A549 (cell line): ENCODE results near the gene SHROOM2. TPM values are rescaled to one million over a fixed set of nuclear protein-coding genes. Genes with fewer than 3 reads are reported as not detected.

Experiments
- ATAC-seq, 2 experiments: fragments of 200-7000 bp in 1 of 2; fragments of >200 bp in 1 of 2; cut with Nextera tagmentation in 1 of 2; cut with Tn5 transposase in 1 of 2; 3 replicates each; pipeline versions ENCODE4 v1.8.0 to v1.9.1; 2018 to 2020; ENCODE audit warnings: mild to moderate bottlenecking in 1 of 2, moderate library complexity in 1 of 2
- CTCF ChIA-PET: fragments of 300-600 bp; sonication (Branson Sonifier 250); formaldehyde crosslinking; extraction: SDS; loops from one replicate; lab custom pipeline; 2021; ENCODE audit warnings: antibody characterized with exemption, inconsistent platforms; lab: Yijun Ruan, JAX
- POLR2A ChIA-PET: fragments of 350-600 bp; formaldehyde crosslinking; extraction: SDS; loops from one replicate; lab custom pipeline; 2021; ENCODE audit warnings: antibody characterized with exemption, inconsistent platforms; lab: Yijun Ruan, JAX
- DNase-seq, 2 experiments: peaks; one replicate each; pipeline versions ENCODE4 v3.0.0 to v3.0.0-alpha.2; 2011 to 2016; ENCODE audit warnings: low read depth in 1 of 2, low spot score in 1 of 2
- FAIRE-seq: peaks from 2 replicates; lab custom pipeline; 2011; peaks lifted over from hg19 to GRCh38; lab: Jason Lieb, UNC
- H3K27ac ChIP-seq, 2 experiments: fragments of >200 bp; sonication (Bioruptor Twin); formaldehyde crosslinking; 3 replicates each; pipeline ENCODE4 v1.5.1; 2016 to 2017
- H3K4me1 ChIP-seq: fragments of >200 bp; sonication (Bioruptor Twin); formaldehyde crosslinking; 3 replicates; pipeline ENCODE4 v1.6.1; 2016
- H3K4me2 ChIP-seq: fragments of >200 bp; sonication (Bioruptor Twin); formaldehyde crosslinking; 3 replicates; pipeline ENCODE4 v1.6.1; 2016
- H3K4me3 ChIP-seq: fragments of >200 bp; sonication (Bioruptor Twin); formaldehyde crosslinking; 3 replicates; pipeline ENCODE4 v1.5.1; 2016
- H3K9me3 ChIP-seq: fragments of >200 bp; sonication (Bioruptor Twin); formaldehyde crosslinking; 3 replicates; pipeline ENCODE4 v1.6.1; 2016
- ATOH8 ChIP-seq: fragments of 250-450 bp; sonication (Bioruptor Pico); IDR thresholded peaks from 2 replicates; pipeline ENCODE4 v1.5.0; 2020; ENCODE audit warnings: low read depth, mild to moderate bottlenecking, moderate library complexity
- CBX2 ChIP-seq: fragments of 200-600 bp; sonication (generic); IDR thresholded peaks from 2 replicates; pipeline ENCODE4 v1.6.1; 2016; ENCODE audit warnings: low read depth, mild to moderate bottlenecking, borderline replicate concordance
- CEBPB ChIP-seq, 2 experiments: fragments of >200 bp in 1 of 2; sonication (Bioruptor Twin) in 1 of 2; formaldehyde crosslinking in 1 of 2; IDR thresholded peaks; 2 replicates each; pipeline ENCODE4 v1.6.1; 2012 to 2016
- CHD2 ChIP-seq: fragments of 150-350 bp; IDR thresholded peaks from 2 replicates; pipeline ENCODE4 v1.6.1; 2014; ENCODE audit warnings: low read length; ENCODE audit not compliant: partially characterized antibody
- CTCF ChIP-seq: fragments of >200 bp; sonication (Bioruptor Twin); formaldehyde crosslinking; IDR thresholded peaks from 3 replicates; pipeline ENCODE4 v1.5.1; 2016
- EHF ChIP-seq: fragments of 250-450 bp; sonication (Bioruptor Pico); IDR thresholded peaks from 2 replicates; pipeline ENCODE4 v1.5.0; 2020; ENCODE audit warnings: mild to moderate bottlenecking
- FOSB ChIP-seq: fragments of 250-450 bp; sonication (Bioruptor Pico); IDR thresholded peaks from 2 replicates; pipeline ENCODE4 v1.5.0; 2020; ENCODE audit warnings: mild to moderate bottlenecking, moderate library complexity
- GATA3 ChIP-seq: IDR thresholded peaks from 2 replicates; pipeline ENCODE4 v1.6.1; 2012; ENCODE audit warnings: borderline replicate concordance
- HDAC2 ChIP-seq: fragments of 200-600 bp; sonication (generic); IDR thresholded peaks from 2 replicates; pipeline ENCODE4 v1.6.1; 2016
- HOXB13 ChIP-seq: fragments of 250-450 bp; sonication (Bioruptor Pico); IDR thresholded peaks from 2 replicates; pipeline ENCODE4 v1.5.0; 2020; ENCODE audit warnings: low read depth, mild to moderate bottlenecking, moderate library complexity
- HOXB5 ChIP-seq: fragments of 250-450 bp; sonication (Bioruptor Pico); IDR thresholded peaks from 2 replicates; pipeline ENCODE4 v1.5.0; 2020; ENCODE audit warnings: mild to moderate bottlenecking, moderate library complexity
- KDM1A ChIP-seq: fragments of 200-600 bp; sonication (generic); IDR thresholded peaks from 2 replicates; pipeline ENCODE4 v1.6.1; 2016; ENCODE audit warnings: low read depth, mild to moderate bottlenecking
- MAZ ChIP-seq: fragments of 150-350 bp; IDR thresholded peaks from 2 replicates; pipeline ENCODE4 v1.6.1; 2014; ENCODE audit warnings: antibody characterized with exemption, low read depth, low read length, borderline replicate concordance
- NFE2L2 ChIP-seq: fragments of 150-350 bp; conservative IDR thresholded peaks from 2 replicates; pipeline ENCODE4 v1.6.1; 2014; ENCODE audit warnings: low read length
- POLR2A ChIP-seq: IDR thresholded peaks from 2 replicates; pipeline ENCODE4 v1.6.1; 2012; ENCODE audit warnings: mild to moderate bottlenecking, low read length
- POLR2AphosphoS2 ChIP-seq: conservative IDR thresholded peaks from 2 replicates; pipeline ENCODE4 v1.6.1; 2012; ENCODE audit warnings: low read length, improper control_type of control experiment, inconsistent platforms
- RCOR1 ChIP-seq: fragments of 150-350 bp; IDR thresholded peaks from 2 replicates; pipeline ENCODE4 v1.6.1; 2014; ENCODE audit warnings: antibody characterized with exemption, low read length, low read depth
- RFX5 ChIP-seq: fragments of 450-650 bp; IDR thresholded peaks from 2 replicates; pipeline ENCODE4 v1.7.1; 2014; ENCODE audit warnings: antibody characterized with exemption, mild to moderate bottlenecking, moderate library complexity
- SMC3 ChIP-seq: fragments of >200 bp; sonication (Bioruptor Twin); formaldehyde crosslinking; IDR thresholded peaks from 3 replicates; pipeline ENCODE4 v1.6.1; 2018; ENCODE audit warnings: inconsistent platforms
- TP53 ChIP-seq: fragments of 250-450 bp; sonication (Bioruptor Pico); IDR thresholded peaks from 2 replicates; pipeline ENCODE4 v1.5.0; 2021; ENCODE audit warnings: mild to moderate bottlenecking, moderate library complexity
- ZFP36 ChIP-seq: fragments of 450-650 bp; IDR thresholded peaks from 2 replicates; pipeline ENCODE4 v1.6.1; 2014; ENCODE audit warnings: borderline replicate concordance; ENCODE audit not compliant: partially characterized antibody
- ZNF302 ChIP-seq: fragments of 250-450 bp; sonication (Bioruptor Pico); IDR thresholded peaks from 2 replicates; pipeline ENCODE4 v1.9.0; 2021; ENCODE audit warnings: inconsistent platforms, mild to moderate bottlenecking, moderate library complexity
- ZSCAN20 ChIP-seq: fragments of 250-450 bp; sonication (Bioruptor Pico); IDR thresholded peaks from 2 replicates; pipeline ENCODE4 v1.8.0; 2022; ENCODE audit warnings: mild to moderate bottlenecking, moderate library complexity
- WGBS: methylation state at CpG from one replicate; pipeline ENCODE4 v1.1.6; 2017; ENCODE audit errors: missing lambda C conversion rate; 5-methylcytosine and 5-hydroxymethylcytosine counted together
- polyA plus RNA-seq, 4 experiments: library from polyadenylated mRNA; depleted of rRNA in 3 of 4; stranded (reverse); fragments of >200 nt; fragmentation: RNase III in 1 of 4; extraction: RNeasy Plus Mini Kit Qiagen cat#74134 plus additional on column Dnase treatment in 1 of 4; gene quantifications; 2 replicates in 3 of 4; 3 replicates in 1 of 4; pipeline ENCODE4 v1.2.3, GENCODE V29; 2011 to 2017

Gene SHROOM2
- polyA plus RNA-seq, 2 of the 4 experiments (the other 2 are of a cell fraction): 0.12 to 0.27 TPM

- FAIRE-seq: no peak
These were observed 46.6 kb downstream of the SHROOM2 start for GRCh38 chrX:9832811-9833210.

GRCh38 chrX:9835585-9836210, 49.5 kb downstream of the SHROOM2 start:
- no peak overlapping the region for H3K4me3 ChIP-seq
- no peaks in the 10 kb centered on the region for H3K4me1 ChIP-seq
- DNase-seq (no peak), FAIRE-seq (no peak), ATAC-seq (no peak)
- 49% methylated on average over 9 of the region's 11 CpGs for WGBS
- POLR2A ChIA-PET: no interaction called here
- H3K27ac ChIP-seq: no peak overlapping the region
- H3K4me2 ChIP-seq: no peak overlapping the region
- TF ChIP-seq NFE2L2: no peak
- no peak for TF ChIP-seq CTCF
- no peak for TF ChIP-seq ATOH8
- TF ChIP-seq KDM1A: no peak
- TF ChIP-seq POLR2A: no peak
- TF ChIP-seq CEBPB (IDR thresholded peaks at IDR 0.05): no peak
- no peak for TF ChIP-seq HOXB5
- no peaks in the 10 kb centered on the region for H3K9me3 ChIP-seq
- CTCF ChIA-PET: no interaction called here

More at GRCh38 chrX:9832811-9833210, 46.6 kb downstream of the SHROOM2 start:
- POLR2A ChIA-PET: no interaction called here
- no peaks in the 10 kb centered on the region for H3K9me3 ChIP-seq
- no peak for TF ChIP-seq HOXB13
- TF ChIP-seq MAZ: no peak
- no peak for TF ChIP-seq ZFP36
- TF ChIP-seq RFX5: no peak
- no peak for TF ChIP-seq POLR2AphosphoS2
- TF ChIP-seq CBX2: no peak
- no peak for TF ChIP-seq CHD2
- TF ChIP-seq SMC3: no peak
- TF ChIP-seq ZSCAN20 (CRISPR knock-in tag): no peak
- TF ChIP-seq FOSB: no peak
- TF ChIP-seq CEBPB (IDR thresholded peaks at IDR 0.05): no peak
- no peak for TF ChIP-seq POLR2A
- no peak for TF ChIP-seq CTCF
- no peak for TF ChIP-seq EHF (CRISPR knock-in tag)
- TF ChIP-seq HDAC2: no peak
- no peak for TF ChIP-seq ZNF302
- no peak for TF ChIP-seq GATA3
- TF ChIP-seq TP53: no peak
- no peak for TF ChIP-seq HOXB5
- TF ChIP-seq RCOR1: no peak
- TF ChIP-seq, all 56 proteins: peak for 0
- no peak for ATAC-seq
- CTCF ChIA-PET: no interaction called here
- DNase-seq: no peak
- no peak overlapping the region for H3K4me3 ChIP-seq
- no peak overlapping the region for H3K4me2 ChIP-seq
- H3K4me1 ChIP-seq: 0 out of 3 replicates have a peak, but pooled peaks cover 2% of the 10 kb centered on the region
- 81% methylated on average over 6 of the region's 6 CpGs for WGBS
- no peak overlapping the region for H3K27ac ChIP-seq
